HG02759 (cell line): ENCODE results near the gene OVOL3.
"Not testable (repeated sequence)": the region's sequence is repeated elsewhere in the genome, so short reads cannot be mapped to it uniquely, and the experiment has no call there.

Experiments
- ATAC-seq: cut with Tn5 transposase; IDR thresholded peaks from one replicate; pipeline ENCODE4 v1.9.1; 2021; ENCODE audit warnings: mild to moderate bottlenecking, moderate library complexity; ENCODE audit not compliant: unreplicated experiment

The OVOL3 gene

DNA sequence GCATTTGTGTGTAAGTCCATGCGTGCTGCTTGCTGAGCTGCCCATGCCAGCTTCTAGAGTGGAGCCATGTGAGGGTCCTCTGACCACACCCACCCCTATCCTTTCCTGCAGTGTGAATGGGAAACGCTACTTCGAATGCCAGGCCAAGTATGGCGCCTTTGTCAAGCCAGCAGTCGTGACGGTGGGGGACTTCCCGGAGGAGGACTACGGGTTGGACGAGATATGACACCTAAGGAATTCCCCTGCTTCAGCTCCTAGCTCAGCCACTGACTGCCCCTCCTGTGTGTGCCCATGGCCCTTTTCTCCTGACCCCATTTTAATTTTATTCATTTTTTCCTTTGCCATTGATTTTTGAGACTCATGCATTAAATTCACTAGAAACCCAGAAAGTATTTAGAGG, 14.6 kb downstream of the OVOL3 start:
- ATAC-seq: no peak

DNA sequence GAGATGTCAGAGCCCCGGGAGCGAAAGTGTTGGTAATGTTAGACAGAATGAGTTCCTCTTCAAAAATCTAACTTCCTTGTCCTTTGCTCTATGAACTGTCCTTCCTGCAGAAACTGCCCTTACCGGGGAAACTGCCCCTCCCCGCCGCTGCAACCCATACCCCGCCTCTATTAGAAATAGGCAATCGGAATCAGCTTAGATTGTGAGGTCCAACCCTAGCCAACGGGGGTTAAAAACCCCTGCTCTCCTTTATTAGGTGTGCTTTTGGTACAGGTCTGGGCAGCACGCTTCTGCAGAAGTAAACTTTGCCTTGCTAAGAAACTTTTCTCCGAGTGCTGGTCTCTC, 17.4 kb downstream of the OVOL3 start:
- peak; percentile 7 for ATAC-seq

DNA sequence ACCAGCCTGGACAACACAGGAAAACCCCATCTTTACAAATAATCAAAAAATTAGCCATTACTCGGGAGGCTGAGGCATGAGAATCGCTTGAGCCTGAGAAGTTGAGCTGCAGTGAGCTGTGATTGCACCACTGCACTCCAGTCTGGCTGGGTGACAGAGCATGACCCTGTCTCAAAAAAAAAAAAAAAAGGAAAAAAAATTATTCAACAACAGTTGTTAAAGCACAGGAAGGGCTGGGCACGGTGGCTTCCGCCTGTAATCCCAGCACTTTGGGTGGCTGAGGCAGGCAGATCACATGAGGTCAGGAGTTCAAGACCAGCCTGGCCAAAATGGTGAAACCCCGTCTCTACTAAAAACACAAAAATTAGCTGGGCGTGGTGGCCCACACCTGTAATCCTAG, 20.3 kb downstream of the OVOL3 start:
- not testable (repeated sequence) for ATAC-seq

DNA sequence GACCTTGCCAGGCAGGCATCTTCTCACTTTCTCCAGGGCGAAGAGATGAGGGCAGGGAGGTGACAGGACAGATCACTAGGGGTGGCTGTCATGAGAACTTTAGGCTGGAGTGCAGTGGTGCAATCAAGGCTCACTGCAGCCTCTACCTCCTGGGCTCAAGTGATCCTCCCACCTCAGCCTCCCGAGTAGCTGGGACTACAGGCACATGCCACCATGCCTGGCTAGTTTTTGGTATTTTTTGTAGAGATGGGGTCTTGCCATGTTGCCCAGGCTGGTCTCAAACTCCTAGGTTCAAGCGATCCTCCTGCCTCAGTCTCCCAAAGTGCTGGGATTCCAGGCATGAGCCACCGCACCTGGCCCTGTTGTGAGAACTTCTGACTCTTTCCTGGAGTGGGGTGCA, 23.9 kb downstream of the OVOL3 start:
- ATAC-seq: not testable (repeated sequence)

DNA sequence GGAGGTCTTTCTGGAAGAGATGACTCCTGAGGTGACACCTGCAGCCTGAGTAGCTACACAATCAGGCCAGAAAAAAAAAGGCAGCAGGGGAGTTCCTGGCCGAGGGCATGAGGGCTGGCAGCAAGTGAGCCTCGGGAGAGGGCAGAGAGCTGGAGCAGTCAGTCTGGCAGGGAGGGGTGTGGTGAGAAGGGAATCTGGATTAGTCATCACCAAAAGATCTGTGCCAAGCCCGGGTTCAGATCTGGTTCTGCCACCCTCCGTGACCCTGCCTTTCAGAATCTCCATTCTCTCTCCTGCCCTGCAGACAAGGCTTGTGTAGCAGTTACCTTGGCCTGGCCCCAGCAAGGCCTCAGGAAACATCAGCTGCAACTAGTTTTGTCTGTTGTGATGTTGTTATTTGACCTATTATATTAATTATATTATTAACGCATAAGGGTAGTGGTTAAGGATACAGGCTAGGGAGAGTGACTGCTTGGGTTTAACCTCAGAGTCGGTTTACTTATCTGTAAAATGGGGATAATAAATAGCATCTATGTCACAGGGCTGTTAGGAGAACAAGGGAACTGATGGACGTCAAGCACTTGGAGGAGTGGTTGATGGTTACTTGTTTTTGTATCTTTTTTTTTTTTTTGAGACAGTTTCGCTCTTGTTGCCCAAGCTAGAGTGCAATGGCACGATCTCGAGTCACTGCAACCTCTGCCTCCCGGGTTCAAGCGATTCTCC, 26.2 kb downstream of the OVOL3 start:
- ATAC-seq: no peak

DNA sequence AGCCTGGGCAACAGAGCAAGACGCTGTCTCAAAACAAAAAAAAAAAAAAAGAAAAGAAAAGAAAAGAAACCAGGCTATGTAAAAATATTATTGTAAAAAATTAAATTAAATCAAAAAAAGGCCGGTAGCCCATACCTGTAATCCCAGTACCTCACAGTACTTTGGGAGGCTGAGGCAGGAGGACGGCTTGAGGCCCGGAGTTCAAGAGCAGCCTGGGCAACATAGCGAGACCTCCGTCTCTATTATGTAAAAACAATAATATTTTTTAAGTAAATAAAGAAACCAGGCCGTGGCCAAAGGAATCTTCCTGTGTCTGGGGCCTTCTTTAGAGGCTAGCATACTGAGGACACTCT, 28.2 kb downstream of the OVOL3 start:
- no peak for ATAC-seq

DNA sequence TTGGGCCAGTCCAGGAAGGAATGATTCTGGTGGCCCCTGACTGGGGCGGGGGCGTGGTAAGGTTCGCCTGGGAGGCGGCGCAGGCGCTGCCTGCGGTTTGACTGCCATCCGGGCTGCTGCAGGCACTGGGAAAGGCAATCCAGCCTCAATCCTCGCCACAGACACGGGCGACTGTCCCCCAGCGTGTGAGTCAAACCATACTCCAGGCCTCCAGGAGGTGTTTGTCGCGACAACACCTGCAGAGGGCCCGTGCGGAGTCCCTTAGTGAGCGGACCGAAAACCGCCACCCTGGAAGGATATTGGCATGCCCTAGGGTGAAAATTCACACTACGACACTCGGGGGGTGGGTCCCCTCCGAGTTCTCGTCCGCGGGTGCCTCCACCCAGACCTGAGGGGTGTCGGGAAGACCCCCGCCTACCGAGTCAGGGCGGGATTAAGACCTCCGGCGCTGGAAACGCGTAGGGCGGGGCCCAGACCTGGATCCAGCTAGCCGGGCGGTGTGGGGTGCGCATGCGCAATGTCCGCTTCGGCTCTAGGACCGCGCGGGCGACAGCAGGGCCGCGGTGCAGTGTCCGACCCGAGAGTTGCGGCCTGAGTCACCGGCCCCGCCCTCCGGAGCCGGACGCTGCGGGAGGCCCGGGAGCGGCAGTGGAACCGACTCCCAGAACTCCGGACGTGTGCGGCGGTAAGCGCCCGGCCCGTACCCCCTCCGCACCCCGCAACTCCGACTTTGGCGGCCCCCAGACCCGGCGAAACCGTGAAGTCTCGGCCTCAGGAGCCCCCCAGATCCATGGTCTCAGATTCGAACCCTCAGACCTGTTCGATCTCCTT, 28.7 kb downstream of the OVOL3 start, which contains the start of gene CAPNS1:
CAPNS1 (plus strand) TSS at position 594 of the 831 bp plus-strand sequence. CDS start 946 bp downstream, outside the sequence.
- peak; percentile 87 for ATAC-seq

DNA sequence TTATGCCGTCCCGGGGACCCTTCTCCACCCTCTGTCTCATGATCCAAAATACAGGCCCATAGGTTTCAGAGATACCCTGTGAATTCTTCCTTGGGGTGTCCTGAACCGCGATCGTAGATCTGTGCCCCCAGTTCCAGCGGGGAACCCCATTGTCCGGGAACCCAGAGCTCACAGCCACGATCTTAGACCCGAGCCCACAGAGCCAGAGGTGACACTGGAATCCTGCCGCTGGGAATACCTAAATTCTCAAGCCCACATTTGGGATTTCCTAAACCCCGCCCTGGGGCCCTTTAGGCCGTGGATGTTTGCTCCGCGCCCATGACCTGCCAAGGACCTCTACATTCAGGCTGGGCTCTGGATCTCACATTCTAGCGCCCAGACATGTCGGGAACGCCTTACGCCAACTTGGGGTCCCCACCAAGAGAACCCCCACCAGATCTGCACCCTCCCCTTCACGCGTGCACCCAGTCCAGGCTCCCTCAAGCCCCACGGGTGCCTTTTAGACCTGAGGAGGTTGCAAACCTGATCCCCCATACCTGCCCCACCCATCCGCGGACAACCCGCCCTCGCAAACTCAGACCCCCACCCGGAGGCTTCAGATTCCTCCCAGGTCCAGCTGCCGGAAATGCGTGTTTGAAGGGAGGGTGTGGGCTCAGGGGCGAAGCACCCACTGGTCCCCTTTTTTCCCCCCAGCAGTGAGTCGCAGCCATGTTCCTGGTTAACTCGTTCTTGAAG, 29.5 kb downstream of the OVOL3 start:
- ATAC-seq: peak; percentile 18

DNA sequence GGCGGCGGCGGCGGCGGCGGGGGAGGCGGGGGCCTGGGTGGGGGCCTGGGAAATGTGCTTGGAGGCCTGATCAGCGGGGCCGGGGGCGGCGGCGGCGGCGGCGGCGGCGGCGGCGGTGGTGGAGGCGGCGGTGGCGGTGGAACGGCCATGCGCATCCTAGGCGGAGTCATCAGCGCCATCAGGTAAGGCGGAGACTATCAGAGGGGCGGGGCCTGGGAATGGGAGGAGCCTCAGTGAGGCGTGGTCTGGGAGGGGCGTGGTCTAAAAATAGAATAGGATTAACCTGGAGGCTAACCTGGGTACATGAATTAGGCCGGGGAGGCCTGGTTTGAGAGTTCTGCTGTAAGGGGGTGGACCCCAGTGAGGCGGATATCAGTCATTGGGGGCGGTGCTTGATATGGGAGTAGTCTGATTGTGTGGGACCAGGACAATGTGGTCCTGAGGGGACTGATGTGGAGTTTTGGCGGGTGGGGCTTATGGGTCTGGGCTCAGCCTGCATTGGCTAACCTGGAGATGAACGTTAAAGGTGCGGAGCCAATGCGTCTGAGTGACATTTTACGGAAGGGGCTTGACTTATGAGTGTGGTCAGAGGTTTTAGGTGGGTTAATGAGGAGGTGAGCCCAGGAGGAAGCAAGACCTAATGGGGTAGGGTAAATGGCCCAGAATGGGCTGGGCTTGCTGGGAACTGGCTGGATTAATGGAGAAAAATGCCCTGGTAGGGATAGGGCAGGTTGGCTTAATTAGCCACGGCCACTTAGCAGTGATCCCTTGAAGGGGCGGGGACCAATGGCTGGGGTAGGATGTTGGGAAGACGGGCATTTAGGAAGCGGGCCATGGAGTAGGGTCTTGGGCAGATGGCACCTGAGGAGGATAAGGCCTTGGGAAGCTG, 30.3 kb downstream of the OVOL3 start:
- ATAC-seq: peak; percentile 48

DNA sequence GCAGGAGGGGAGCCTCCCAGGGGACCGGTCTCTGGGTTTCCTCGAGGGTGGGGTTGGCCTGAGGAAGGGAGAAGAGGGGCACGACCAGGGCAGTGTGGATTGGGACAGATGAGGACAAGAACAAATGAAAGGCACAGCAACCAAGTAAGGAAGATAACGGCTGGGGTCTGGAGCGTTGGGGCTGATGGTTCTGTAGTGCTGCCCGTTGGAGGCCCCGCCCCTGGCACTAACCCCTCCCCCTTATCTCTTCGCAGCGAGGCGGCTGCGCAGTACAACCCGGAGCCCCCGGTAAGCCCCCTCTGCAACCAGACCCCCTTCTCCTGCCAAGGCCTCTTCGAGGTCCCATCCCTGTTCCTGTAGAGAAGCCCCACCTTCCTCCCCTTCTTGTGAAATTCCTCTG, 31.1 kb downstream of the OVOL3 start:
- ATAC-seq: no peak

DNA sequence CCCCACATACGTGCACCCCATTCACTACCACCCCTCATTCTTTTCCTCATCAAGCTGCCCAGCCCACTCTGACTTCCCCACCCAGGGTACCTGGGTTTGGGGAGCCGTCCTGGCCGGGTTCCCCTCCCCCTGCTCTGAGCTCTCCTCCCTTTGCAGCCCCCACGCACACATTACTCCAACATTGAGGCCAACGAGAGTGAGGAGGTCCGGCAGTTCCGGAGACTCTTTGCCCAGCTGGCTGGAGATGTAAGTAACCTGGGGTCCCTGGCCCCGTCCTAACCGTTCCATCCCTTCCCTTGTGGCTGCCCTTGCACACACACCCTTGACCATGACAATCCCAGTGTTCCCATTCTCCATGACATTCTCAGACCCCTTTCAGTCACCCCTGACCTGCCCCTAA, 31.6 kb downstream of the OVOL3 start:
- no peak for ATAC-seq

DNA sequence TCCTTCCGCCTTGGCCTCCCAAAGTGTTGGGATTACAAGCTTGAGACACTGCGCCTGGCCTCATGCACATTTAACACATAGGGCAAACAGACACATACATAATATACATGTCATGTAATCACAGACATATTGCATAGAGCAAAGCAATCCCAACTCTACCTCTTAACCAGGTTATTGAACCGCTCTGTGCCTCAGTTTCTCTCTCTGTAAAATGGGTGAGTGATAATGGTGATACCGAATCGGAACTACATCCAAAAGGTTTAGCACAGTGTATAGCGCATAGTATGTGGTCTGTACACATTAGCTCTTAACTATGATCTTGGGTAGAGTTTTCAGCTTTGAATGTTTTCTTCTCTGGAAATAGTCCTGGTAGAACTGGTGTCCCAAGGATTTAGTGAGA, 33.7 kb downstream of the OVOL3 start:
- no peak for ATAC-seq

DNA sequence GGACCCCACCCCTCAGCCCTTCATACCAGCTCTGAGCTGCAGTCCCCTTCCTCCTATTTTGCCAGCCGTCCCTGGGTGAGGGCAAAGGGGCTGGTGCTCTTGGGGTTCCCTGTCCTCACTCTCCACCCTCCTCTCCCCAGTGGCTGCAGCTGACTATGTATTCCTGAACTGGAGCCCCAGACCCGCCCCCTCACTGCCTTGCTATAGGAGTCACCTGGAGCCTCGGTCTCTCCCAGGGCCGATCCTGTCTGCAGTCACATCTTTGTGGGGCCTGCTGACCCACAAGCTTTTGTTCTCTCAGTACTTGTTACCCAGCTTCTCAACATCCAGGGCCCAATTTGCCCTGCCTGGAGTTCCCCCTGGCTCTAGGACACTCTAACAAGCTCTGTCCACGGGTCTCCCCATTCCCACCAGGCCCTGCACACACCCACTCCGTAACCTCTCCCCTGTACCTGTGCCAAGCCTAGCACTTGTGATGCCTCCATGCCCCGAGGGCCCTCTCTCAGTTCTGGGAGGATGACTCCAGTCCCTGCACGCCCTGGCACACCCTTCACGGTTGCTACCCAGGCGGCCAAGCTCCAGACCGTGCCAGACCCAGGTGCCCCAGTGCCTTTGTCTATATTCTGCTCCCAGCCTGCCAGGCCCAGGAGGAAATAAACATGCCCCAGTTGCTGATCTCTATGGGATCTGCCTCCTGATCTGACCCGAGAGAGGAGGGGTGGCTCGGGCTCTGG, 38.9 kb downstream of the OVOL3 start:
- ATAC-seq: no peak

DNA sequence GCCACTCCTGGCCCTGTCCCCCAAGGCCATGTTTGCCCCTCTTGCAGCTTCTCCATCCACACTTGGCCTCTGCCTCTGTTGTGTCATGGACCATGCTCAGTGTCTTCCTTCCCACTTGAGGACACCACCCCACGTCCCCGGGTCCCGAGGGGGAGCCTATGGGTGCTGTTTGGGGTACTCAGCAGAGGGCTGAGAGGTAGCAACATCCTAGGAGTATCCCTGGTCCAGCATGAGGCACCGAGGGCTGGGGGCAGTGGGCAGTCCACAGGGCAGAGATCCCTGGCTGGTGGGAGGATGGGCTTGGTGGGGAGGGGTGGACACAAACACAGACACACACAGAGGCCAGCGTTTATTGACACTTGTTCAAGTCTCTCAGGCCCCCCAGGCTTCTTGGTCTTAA, 39.6 kb downstream of the OVOL3 start:
- no peak for ATAC-seq

DNA sequence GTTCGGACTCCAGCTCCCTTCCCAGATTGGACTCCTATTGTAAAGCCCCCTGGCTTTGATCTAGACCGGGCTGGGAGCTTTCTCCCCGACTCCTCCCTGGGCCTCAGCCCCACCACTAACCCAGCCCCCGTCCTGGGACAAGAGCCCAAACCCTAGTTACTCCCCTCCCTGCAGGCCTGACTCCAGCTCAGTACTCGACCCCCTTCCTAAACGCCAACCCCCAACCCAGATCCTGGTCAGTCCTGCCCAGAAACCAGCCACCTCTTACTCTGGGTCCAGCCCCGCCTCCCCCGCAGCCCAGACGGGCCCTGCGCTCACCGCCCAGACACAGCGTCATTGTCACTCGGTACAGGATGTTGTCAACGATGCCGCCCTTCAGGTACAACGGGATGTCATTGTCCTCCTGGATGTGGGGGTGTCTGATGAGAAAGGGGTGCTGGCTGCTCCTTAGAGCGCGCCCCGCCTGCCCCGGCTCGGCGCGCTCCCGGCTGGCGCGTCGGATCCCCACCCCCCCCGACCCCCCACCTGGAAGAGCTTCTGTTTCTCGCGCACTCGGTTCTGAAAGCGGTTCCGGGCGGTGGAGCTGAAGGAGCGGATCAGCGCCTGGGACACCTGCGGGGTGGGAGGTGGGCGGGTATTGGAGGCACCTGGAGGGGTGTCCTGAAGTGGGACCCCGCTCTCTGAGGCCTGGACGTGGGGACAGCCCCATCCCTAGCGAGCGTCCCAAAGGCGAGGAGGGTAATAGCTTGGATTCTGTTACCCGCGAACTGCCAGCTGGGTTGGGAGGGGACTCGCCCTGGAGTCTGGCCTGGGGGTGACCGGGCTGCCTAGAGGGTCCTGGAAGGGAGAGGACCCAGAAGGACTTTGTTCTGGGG, 40.4 kb downstream of the OVOL3 start:
- no peak for ATAC-seq

DNA sequence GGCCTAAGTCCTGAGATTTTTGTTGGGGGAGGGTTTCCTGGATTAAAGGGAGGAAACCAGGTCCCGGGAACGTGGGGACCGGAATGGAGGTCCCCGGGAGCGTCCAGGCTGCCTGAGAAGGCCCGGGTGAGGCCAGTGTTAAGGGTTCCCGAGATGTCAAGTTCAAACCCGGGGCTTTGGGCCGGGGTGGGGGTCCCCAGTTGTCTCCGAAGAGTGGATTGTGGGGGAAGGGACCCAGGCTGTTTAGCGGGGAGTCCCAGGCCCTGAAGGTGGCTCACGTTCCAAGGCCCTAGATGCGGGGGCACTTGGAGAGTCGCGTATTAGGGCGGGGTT, 41.0 kb downstream of the OVOL3 start:
- no peak for ATAC-seq

DNA sequence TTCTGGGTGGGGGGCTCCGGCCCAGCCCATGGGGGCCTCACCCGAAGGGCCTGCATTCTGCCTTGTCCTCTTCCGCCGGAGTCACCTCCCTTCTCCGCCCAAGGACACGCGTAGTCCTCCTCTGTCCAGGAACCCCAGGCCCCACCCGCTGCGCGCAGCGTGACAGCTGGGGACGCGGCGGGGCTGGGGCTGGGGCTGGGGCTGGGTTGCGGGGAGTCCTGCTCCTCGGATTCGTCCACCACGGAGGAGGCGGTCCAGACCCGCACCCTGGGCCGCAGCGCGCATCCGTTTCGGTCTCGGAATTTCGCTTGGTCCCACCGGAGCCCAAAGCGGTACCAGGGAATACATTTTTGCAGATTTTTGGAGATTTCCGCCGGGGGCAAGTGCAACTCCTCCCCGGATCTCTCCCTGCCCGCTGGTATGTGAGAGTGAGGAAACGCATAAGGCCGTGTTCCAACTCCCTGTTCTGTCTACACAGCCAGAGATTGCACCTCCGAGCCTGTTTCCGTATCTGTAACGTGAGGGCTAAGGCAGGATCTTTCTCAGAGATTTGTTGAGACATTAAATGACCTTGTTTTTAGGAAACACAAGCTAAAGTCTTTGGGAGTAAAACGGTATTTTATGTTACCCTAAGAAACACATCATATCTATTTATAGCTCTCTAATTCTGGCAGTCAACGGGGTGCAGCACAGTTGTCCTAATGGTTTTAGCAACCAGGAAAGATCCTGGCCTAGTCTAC, 41.6 kb downstream of the OVOL3 start, which contains the start of gene COX7A1:
COX7A1 (minus strand) TSS at position 96 of the 740 bp plus-strand sequence; CDS start at position 56, 40 bp downstream.
- ATAC-seq: no peak

DNA sequence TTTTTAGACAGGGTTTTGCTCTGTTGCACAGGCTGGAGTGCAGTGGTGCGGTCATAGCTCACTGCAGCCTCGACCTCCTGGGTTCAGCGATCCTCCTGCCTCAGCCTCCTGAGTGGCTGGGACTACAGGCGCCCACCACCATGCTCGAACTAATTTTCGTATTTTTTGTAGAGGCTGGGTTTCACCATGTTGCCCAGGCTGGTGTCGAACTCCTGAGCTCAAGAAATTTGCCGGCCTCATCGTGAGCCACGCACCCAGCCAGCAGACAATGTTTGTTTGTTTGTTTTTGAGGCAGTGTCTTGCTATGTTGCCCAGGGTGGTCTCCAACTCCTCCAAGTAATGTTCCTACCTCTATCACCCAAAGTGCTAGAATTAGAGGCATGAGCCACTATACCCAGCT, 42.2 kb downstream of the OVOL3 start:
- ATAC-seq: no peak
